Right lobe of liver (tissue), 6 donors: Measurements from ENCODE around the gene WDR5B. TPM values are rescaled to one million over a fixed set of nuclear protein-coding genes. Genes with fewer than 3 reads are reported as not detected.
A peak's percentile ranks its signal among the peaks of the same experiment; 100 is the strongest.
"Not testable (repeated sequence)": the region's sequence is repeated elsewhere in the genome, so short reads cannot be mapped to it uniquely, and the experiment has no call there.

Source experiments
- ATAC-seq, 4 donors: fragments of 200-7000 bp; cut with Tn5 transposase; one replicate each; pipeline ENCODE4 v1.9.1; 2020; ENCODE audit warnings: mild to moderate bottlenecking in 4 of 4, moderate library complexity in 4 of 4
- DNase-seq, 3 donors: peaks; one replicate each; pipeline ENCODE4 v3.0.0-alpha.2; 2020
- H3K27ac ChIP-seq, 3 donors: fragments of 200-600 bp; one replicate each; pipeline ENCODE4 v1.8.0; 2022
- H3K27me3 ChIP-seq, 2 donors: fragments of 200-600 bp; one replicate each; pipeline ENCODE4 v1.8.0; 2022
- H3K36me3 ChIP-seq, 4 donors: fragments of 200-600 bp; sonication (generic) in 1 of 4; one replicate each; pipeline versions ENCODE4 v1.5.1 to v1.8.0; 2017 to 2022; ENCODE audit warnings: control low read depth in 1 of 4
- H3K4me1 ChIP-seq, 4 donors: fragments of 200-600 bp; sonication (generic) in 1 of 4; one replicate each; pipeline versions ENCODE4 v1.5.1 to v1.8.0; 2017 to 2022; ENCODE audit warnings: control low read depth in 1 of 4
- H3K4me3 ChIP-seq, 3 donors: fragments of 200-600 bp; one replicate each; pipeline ENCODE4 v1.8.0; 2022
- H3K9me3 ChIP-seq, 4 donors: fragments of 200-600 bp; sonication (generic) in 1 of 4; one replicate each; pipeline versions ENCODE4 v1.5.1 to v1.8.0; 2017 to 2022; ENCODE audit warnings: control low read depth in 1 of 4
- CTCF ChIP-seq, 4 donors: fragments of 200-600 bp in 3 of 4; fragments of 450-650 bp in 1 of 4; IDR thresholded peaks; one replicate each; pipeline versions ENCODE4 v1.5.1 to v1.8.0; 2016 to 2022; ENCODE audit warnings: antibody characterized with exemption in 4 of 4, mild to moderate bottlenecking in 2 of 4
- POLR2A ChIP-seq: fragments of 450-650 bp; IDR thresholded peaks from one replicate; pipeline ENCODE4 v1.6.1; 2017; ENCODE audit warnings: antibody characterized with exemption, mild to moderate bottlenecking
- WGBS: methylation state at CpG from one replicate; pipeline ENCODE4 v1.1.6; 2018; ENCODE audit warnings: low coverage, low lambda C conversion rate; ENCODE audit not compliant: insufficient coverage; ENCODE audit errors: missing lambda C conversion rate; 5-methylcytosine and 5-hydroxymethylcytosine counted together
- intact Hi-C, 2 donors: fragments of 100-400 bp; cut with DNase I; formaldehyde crosslinking; loops; one replicate each; pipeline versions ENCODE4 v1.11.2 to v1.14.1; 2022
- total RNA-seq, 6 experiments: library from RNA; depleted of rRNA in 2 of 6; stranded (reverse); fragments of >200 nt in 2 of 6; fragmentation: NEBNext Ultra II Directional in 3 of 6; extraction: Animal tissue kit (Norgen Biotek cat#: 25700) in 3 of 6; gene quantifications; one replicate each; pipeline versions ENCODE4 v1.1.0 to v1.2.4, GENCODE V29; 2016 to 2023
- donor health status: DM: no; HTN: yes; CAD: no.
- donor health status: DM: no; HTN: no; CAD: no.
- donor health status: DM: no; HTN: no; CAD: no.
- donor health status: DM: no; HTN: yes; CAD: no.
- donor health status: DM: no; HTN: yes; CAD: no.

Gene WDR5B
- total RNA-seq, 6 experiments from 2014 or later, result 1.4 to 4.0 (median 2.1) TPM

- Histone ChIP-seq H3K4me1 (peaks cover 0 to 60% (median 30%) of the 10 kb centered on the region in 4 donors), H3K27ac (peak overlapping the region in 2 of 3 donors; percentile 8 to 90), H3K4me3 (no peak overlapping the region), H3K9me3 (no peaks in the 10 kb centered on the region), H3K36me3 (peaks cover 0 to 15% (median 5%) of the 10 kb centered on the region in 4 donors), H3K27me3 (no peaks in the 10 kb centered on the region)
- intact Hi-C loops, result no loop called here
- peak in 3 of 4 donors; percentile 38 to 40 (median 38) for TF ChIP-seq CTCF (IDR thresholded peaks at IDR 0.05)
- no peak for TF ChIP-seq POLR2A
- WGBS, result 48% methylated on average over 4 of the region's 4 CpGs
- no peak for DNase-seq
- peak in 1 of 4 donors; percentile 24 for ATAC-seq
These were observed 43.1 kb upstream of the WDR5B start for GRCh38 chr3:122458992-122459391.

GRCh38 chr3:122457706-122458105, 41.8 kb upstream of the WDR5B start:
- peaks cover 0 to 16% (median 5%) of the 10 kb centered on the region in 4 donors for H3K36me3 ChIP-seq
- H3K9me3 ChIP-seq, result no peaks in the 10 kb centered on the region
- DNase-seq, result no peak
- peaks cover 0 to 60% (median 30%) of the 10 kb centered on the region in 4 donors for H3K4me1 ChIP-seq
- ATAC-seq, result peak; percentile 14 to 55 (median 39)
- no peak overlapping the region for H3K4me3 ChIP-seq
- intact Hi-C loops, result no loop called here
- H3K27ac ChIP-seq, result peak overlapping the region; percentile 9 to 90 (median 84)
- H3K27me3 ChIP-seq, result no peaks in the 10 kb centered on the region
- TF ChIP-seq POLR2A, result no peak
- TF ChIP-seq CTCF (IDR thresholded peaks at IDR 0.05), result no peak
- WGBS, result 52% methylated on average over 2 of the region's 2 CpGs

GRCh38 chr3:122456074-122456473, 40.2 kb upstream of the WDR5B start:
- TF ChIP-seq CTCF (IDR thresholded peaks at IDR 0.05) (no peak), POLR2A (no peak)
- H3K27me3 ChIP-seq, result no peaks in the 10 kb centered on the region
- H3K4me1 ChIP-seq, result peaks cover 0 to 63% (median 29%) of the 10 kb centered on the region in 4 donors
- H3K27ac ChIP-seq, result peak overlapping the region; percentile 9 to 90 (median 84)
- DNase-seq (no peak), ATAC-seq (peak; percentile 61 to 81 (median 74))
- intact Hi-C loops, result no loop called here
- no peaks in the 10 kb centered on the region for H3K9me3 ChIP-seq
- peaks cover 0 to 15% (median 4%) of the 10 kb centered on the region in 4 donors for H3K36me3 ChIP-seq
- no peak overlapping the region for H3K4me3 ChIP-seq

- ATAC-seq, result peak; percentile 53 to 77 (median 58)
- peak overlapping the region in 1 of 3 donors; percentile 41 for H3K27ac ChIP-seq
- H3K36me3 ChIP-seq, result peaks cover 0 to 30% (median 5%) of the 10 kb centered on the region in 4 donors
- intact Hi-C loops, result no loop called here
- H3K4me3 ChIP-seq, result no peak overlapping the region
- H3K9me3 ChIP-seq, result no peaks in the 10 kb centered on the region
- TF ChIP-seq POLR2A, result no peak
- no peak for TF ChIP-seq CTCF (IDR thresholded peaks at IDR 0.05)
- H3K27me3 ChIP-seq, result no peaks in the 10 kb centered on the region
- peaks cover 0 to 27% (median 13%) of the 10 kb centered on the region in 4 donors for H3K4me1 ChIP-seq
- 18% methylated on average over 3 of the region's 3 CpGs for WGBS
- no peak for DNase-seq
These were observed 35.5 kb upstream of the WDR5B start for GRCh38 chr3:122451371-122451770.

- not testable (repeated sequence) for ATAC-seq
These were observed 32.4 kb upstream of the WDR5B start for GRCh38 chr3:122448218-122448617.

GRCh38 chr3:122444491-122444887, 28.6 kb upstream of the WDR5B start:
- H3K9me3 ChIP-seq, intact Hi-C loops, H3K4me3 ChIP-seq, DNase-seq, H3K27me3 ChIP-seq: not testable (repeated sequence)
- 58% methylated on average over 5 of the region's 5 CpGs for WGBS
- peaks cover 0 to 12% (median 6%) of the 10 kb centered on the region in 4 donors for H3K4me1 ChIP-seq
- ATAC-seq, result peak in 3 of 4 donors; percentile 53 to 71 (median 69)
- peak overlapping the region; percentile 54 to 69 (median 62) for H3K27ac ChIP-seq
- peaks cover 0 to 43% (median 8%) of the 10 kb centered on the region in 4 donors for H3K36me3 ChIP-seq

More at GRCh38 chr3:122448218-122448617, 32.4 kb upstream of the WDR5B start:
- H3K9me3 ChIP-seq, H3K27ac ChIP-seq, DNase-seq, H3K27me3 ChIP-seq, intact Hi-C loops, H3K4me3 ChIP-seq: not testable (repeated sequence)
- 94% methylated on average over 3 of the region's 6 CpGs for WGBS
- Histone ChIP-seq H3K36me3 (peaks cover 0 to 26% (median 6%) of the 10 kb centered on the region in 4 donors), H3K4me1 (peaks cover 0 to 25% (median 11%) of the 10 kb centered on the region in 4 donors)

GRCh38 chr3:122443762-122444490, 28.1 kb upstream of the WDR5B start:
- H3K9me3 ChIP-seq, H3K4me3 ChIP-seq, H3K27me3 ChIP-seq, intact Hi-C loops, DNase-seq: not testable (repeated sequence)
- Histone ChIP-seq H3K27ac (peak overlapping the region; percentile 54 to 69 (median 62)), H3K36me3 (peaks cover 0 to 43% (median 9%) of the 10 kb centered on the region in 4 donors), H3K4me1 (peaks cover 0 to 12% (median 6%) of the 10 kb centered on the region in 4 donors)
- ATAC-seq, result peak; percentile 23 to 85 (median 64)
- WGBS, result 83% methylated on average over 9 of the region's 11 CpGs
